GM12874 (cell line): Measurements from ENCODE around the gene BICRA.

Experiments
- CTCF ChIP-seq: IDR thresholded peaks from 2 replicates; pipeline ENCODE4 v1.5.1; 2011; ENCODE audit warnings: low read depth, mild to moderate bottlenecking, control low read depth, low read length, moderate library complexity; ENCODE audit not compliant: insufficient read depth

The BICRA gene

DNA sequence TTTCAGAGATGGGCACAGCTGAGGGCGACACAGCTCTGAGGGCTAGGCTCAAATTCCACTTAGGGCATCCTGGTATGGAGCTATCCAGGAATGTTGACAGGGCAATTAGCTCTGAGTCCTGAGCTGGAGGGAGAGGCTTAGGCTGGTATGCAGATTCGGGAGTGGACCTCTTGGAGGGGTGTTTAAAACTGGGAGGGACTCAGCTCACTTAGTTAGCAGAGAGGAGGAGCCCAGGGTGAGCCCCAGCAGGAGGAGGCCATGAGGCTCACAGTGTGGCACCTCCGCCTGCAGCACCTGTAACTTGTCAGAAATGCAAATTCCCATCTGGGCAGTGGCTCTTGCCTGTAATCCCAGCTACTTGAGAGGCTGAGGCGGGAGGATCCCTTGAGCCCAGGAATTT is 126.2 kb downstream of the BICRA start:
- TF ChIP-seq CTCF, result no peak

DNA sequence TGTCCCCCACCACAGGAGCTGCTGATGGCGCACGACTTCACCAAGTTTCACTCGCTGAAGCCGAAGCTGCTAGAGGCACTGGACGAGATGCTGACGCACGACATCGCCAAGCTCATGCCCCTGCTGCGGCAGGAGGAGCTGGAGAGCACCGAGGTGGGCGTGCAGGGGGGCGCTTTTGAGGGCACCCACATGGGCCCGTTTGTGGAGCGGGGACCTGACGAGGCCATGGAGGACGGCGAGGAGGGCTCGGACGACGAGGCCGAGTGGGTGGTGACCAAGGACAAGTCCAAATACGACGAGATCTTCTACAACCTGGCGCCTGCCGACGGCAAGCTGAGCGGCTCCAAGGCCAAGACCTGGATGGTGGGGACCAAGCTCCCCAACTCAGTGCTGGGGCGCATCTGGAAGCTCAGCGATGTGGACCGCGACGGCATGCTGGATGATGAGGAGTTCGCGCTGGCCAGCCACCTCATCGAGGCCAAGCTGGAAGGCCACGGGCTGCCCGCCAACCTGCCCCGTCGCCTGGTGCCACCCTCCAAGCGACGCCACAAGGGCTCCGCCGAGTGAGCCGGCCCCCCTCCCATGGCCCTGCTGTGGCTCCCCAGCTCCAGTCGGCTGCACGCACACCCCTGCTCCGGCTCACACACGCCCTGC is 132.1 kb downstream of the BICRA start:
- no peak for TF ChIP-seq CTCF

GRCh38 chr19:47741544-47742140 is 132.7 kb downstream of the BICRA start:
- no peak for TF ChIP-seq CTCF

- TF ChIP-seq CTCF, result no peak
Measured at GRCh38 chr19:47742634-47743033, 133.7 kb downstream of the BICRA start.

DNA sequence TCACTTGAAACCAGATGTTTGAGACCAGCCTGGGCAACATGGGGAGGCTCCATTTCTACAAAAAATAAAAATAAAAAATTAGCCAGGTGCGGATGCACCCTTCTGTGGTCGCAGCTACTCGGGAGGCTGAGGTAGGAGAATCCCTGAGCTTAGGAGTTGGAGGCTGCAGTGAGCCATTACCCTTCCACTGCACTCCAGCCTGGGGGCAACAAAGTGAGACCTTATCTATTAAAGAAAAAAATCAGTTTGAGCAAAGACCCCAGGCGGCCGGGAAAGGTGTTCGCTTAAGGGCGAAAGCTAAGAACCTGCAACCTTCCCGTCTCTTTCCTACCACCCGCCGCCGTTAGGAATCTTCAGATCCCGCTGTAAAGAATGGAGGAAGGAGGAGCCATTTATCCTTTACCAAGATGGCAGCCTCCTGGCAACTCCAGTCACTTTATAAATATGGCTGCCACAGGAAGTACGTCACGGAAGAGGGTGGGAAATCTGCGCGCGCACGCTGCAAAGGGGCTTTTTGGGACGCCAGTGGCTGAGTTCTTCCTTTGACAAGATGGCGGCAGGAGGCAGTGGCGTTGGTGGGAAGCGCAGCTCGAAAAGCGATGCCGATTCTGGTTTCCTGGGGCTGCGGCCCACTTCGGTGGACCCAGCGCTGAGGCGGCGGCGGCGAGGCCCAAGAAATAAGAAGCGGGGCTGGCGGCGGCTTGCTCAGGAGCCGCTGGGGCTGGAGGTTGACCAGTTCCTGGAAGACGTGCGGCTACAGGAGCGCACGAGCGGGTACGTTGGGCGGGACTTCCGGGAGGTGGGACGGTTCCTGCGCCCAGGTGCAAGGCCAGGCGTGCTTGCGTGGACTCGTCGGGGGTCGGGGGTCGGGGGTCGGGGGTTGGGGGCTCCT is 136.3 kb downstream of the BICRA start, which contains the start of gene NOP53:
NOP53 (plus strand) TSS at position 537 of the 892 bp plus-strand sequence; CDS start at position 551, 14 bp downstream.
- TF ChIP-seq CTCF, result no peak

DNA sequence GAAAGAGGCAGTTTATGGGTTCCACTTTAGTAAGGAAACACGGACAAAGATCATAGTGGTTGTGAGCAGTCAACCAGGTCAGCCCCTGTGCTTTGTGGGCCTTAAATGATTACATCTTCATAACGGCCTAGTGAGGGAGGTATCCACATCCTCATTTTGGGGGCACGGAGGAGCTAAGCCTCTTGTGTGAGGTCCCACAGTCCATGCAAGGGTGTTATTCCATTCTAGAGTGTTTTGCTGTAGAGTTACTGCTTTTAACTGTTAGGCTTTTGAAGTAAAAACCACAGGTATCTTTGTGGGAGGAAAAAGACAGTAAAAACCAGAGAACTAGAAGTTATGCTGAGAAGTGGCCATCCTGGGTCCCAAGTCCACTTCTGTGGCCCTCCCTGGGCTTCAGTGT is 140.4 kb downstream of the BICRA start:
- TF ChIP-seq CTCF, result no peak

DNA sequence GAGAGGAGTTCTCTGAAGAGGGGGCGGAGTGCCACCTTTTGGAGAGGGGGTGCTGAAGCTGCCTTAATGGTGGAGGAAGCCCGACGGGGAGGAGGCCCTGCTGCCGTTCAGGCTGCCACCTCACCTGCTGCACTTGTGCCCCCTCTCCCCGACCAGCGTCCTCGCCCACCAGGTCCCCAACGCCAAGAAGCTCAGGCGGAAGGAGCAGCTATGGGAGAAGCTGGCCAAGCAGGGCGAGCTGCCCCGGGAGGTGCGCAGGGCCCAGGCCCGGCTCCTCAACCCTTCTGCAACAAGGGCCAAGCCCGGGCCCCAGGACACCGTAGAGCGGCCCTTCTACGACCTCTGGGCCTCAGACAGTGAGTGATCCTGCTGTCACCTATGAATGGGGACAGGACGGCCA is 141.8 kb downstream of the BICRA start:
- TF ChIP-seq CTCF, result no peak
